Thyroid gland (tissue), 4 donors: ENCODE data around the gene CELSR2.

Experiments used
- CTCF ChIP-seq, 6 experiments: fragments of 200-600 bp in 3 of 6; fragments of 450-650 bp in 3 of 6; sonication (generic) in 3 of 6; IDR thresholded peaks; one replicate each; pipeline ENCODE4 v1.5.1; 2016 to 2019; ENCODE audit warnings: antibody characterized with exemption in 6 of 6, mild to moderate bottlenecking in 2 of 6, inconsistent platforms in 1 of 6, moderate library complexity in 1 of 6
- POLR2A ChIP-seq, 2 donors: fragments of 450-650 bp; IDR thresholded peaks; one replicate each; pipeline ENCODE4 v1.6.1; 2017; ENCODE audit warnings: antibody characterized with exemption in 2 of 2, mild to moderate bottlenecking in 2 of 2, moderate library complexity in 1 of 2

GRCh38 chr1:109282952-109283747 lies 33.8 kb downstream of the CELSR2 start, which contains the start of gene PSRC1:
- TF ChIP-seq CTCF (IDR thresholded peaks at IDR 0.05) (peak in 5 of 6 experiments; percentile 42 to 69 (median 52)), POLR2A (IDR thresholded peaks at IDR 0.05) (peak in 1 of 2 donors; percentile 87)
